AG09309 (cell line): ENCODE results near the gene GABBR2.

Experiments used
- DNase-seq: peaks from one replicate; pipeline ENCODE4 v3.0.0-alpha.2; 2010; ENCODE audit warnings: low read depth
- H3K4me3 ChIP-seq: 2 replicates; pipeline ENCODE4 v1.5.1; 2011; ENCODE audit warnings: mild to moderate bottlenecking, low read depth, low read length, moderate library complexity; ENCODE audit not compliant: control insufficient read depth
- TF ChIP-seq, protein P1 (sequence below): IDR thresholded peaks from 2 replicates; pipeline ENCODE4 v1.5.1; 2011; ENCODE audit warnings: mild to moderate bottlenecking, low read depth, low read length, inconsistent platforms; ENCODE audit not compliant: insufficient read depth, control insufficient read depth; ENCODE audit errors: missing control alignments

Gene GABBR2

GRCh38 chr9:98639133-98639532, 69.6 kb downstream of the GABBR2 start:
- TF ChIP-seq, protein P1, sequence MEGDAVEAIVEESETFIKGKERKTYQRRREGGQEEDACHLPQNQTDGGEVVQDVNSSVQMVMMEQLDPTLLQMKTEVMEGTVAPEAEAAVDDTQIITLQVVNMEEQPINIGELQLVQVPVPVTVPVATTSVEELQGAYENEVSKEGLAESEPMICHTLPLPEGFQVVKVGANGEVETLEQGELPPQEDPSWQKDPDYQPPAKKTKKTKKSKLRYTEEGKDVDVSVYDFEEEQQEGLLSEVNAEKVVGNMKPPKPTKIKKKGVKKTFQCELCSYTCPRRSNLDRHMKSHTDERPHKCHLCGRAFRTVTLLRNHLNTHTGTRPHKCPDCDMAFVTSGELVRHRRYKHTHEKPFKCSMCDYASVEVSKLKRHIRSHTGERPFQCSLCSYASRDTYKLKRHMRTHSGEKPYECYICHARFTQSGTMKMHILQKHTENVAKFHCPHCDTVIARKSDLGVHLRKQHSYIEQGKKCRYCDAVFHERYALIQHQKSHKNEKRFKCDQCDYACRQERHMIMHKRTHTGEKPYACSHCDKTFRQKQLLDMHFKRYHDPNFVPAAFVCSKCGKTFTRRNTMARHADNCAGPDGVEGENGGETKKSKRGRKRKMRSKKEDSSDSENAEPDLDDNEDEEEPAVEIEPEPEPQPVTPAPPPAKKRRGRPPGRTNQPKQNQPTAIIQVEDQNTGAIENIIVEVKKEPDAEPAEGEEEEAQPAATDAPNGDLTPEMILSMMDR: no peak
- no peak overlapping the region for H3K4me3 ChIP-seq
- no peak for DNase-seq

- no peak for DNase-seq
- TF ChIP-seq, protein P1: no peak
- no peak overlapping the region for H3K4me3 ChIP-seq
Observed at GRCh38 chr9:98637381-98637780, 71.4 kb downstream of the GABBR2 start.

DNA sequence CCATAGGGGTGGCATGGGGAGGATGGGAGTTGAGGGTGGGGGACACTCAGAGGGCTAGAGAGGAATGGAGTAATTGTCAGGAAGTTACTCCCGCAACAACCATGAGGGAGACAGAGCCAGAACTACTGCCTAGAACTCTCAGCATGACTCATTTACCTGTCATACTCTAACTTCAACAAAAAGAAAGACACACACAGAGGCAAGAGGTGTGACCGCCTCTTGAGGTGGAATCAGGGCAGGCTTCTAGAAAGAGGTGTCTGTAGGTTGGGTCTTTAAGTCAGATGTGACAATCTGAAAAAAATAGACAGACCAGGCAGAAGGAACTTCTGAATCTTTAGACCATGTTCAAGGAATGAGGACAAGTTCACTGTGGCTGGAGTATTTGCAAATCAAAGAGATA, 73.4 kb downstream of the GABBR2 start:
- TF ChIP-seq, protein P1: no peak
- DNase-seq: no peak
- H3K4me3 ChIP-seq: no peak overlapping the region

- H3K4me3 ChIP-seq: no peak overlapping the region
- TF ChIP-seq, protein P1: no peak
- no peak for DNase-seq
Observed at GRCh38 chr9:98634685-98635336, 73.9 kb downstream of the GABBR2 start.

GRCh38 chr9:98632839-98633238, 75.9 kb downstream of the GABBR2 start:
- TF ChIP-seq, protein P1: no peak
- no peak for DNase-seq

GRCh38 chr9:98627296-98627695, 81.4 kb downstream of the GABBR2 start:
- DNase-seq: no peak
- TF ChIP-seq, protein P1: no peak
- no peak overlapping the region for H3K4me3 ChIP-seq

More at GRCh38 chr9:98632839-98633238, 75.9 kb downstream of the GABBR2 start:
- no peak overlapping the region for H3K4me3 ChIP-seq

DNA sequence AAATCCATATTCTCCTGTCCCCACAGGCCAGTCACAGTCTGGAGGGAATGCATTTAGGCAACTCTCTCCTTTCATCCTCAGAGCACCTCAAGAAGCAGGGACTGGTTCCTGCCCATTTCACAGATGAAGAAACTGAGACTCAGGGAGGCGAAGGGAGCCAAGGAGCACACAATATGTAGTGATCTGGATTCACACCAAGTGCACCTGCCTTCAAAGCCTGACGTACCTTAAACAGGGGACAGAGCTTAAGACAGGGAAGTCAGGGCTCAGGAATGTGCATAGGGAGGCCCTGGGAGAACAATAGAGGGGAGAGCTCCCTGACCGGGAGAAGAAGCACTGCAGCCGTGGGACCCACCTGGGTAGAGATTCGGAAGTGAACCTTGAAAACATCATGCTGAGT, 83.0 kb downstream of the GABBR2 start:
- H3K4me3 ChIP-seq: no peak overlapping the region
- TF ChIP-seq, protein P1: no peak
- no peak for DNase-seq
